Measurements from ENCODE around the gene SNX3.
A peak's percentile ranks its signal among the peaks of the same experiment; 100 is the strongest.

The SNX3 gene

GRCh38 chr6:108203189-108204112, 57.4 kb downstream of the SNX3 start:
- no peak for DNase-seq

- no peak for DNase-seq
Observed at GRCh38 chr6:108200631-108201030, 60.2 kb downstream of the SNX3 start.

- DNase-seq: no peak
Observed at GRCh38 chr6:108200186-108200585, 60.7 kb downstream of the SNX3 start.

GRCh38 chr6:108198761-108199498, 61.9 kb downstream of the SNX3 start:
- DNase-seq: no peak

- no peak for DNase-seq
Observed at GRCh38 chr6:108195209-108195608, 65.6 kb downstream of the SNX3 start.

GRCh38 chr6:108194503-108194902, 66.3 kb downstream of the SNX3 start:
- DNase-seq: no peak

- no peak for DNase-seq
Observed at GRCh38 chr6:108193835-108194234, 67.0 kb downstream of the SNX3 start.

- DNase-seq: peak in 1 of 2 donors; percentile 35
Observed at GRCh38 chr6:108193131-108193530, 67.7 kb downstream of the SNX3 start.

- DNase-seq: no peak
Observed at GRCh38 chr6:108187519-108187918, 73.3 kb downstream of the SNX3 start.

- DNase-seq: no peak
Observed at GRCh38 chr6:108186226-108186625, 74.6 kb downstream of the SNX3 start.

- no peak for DNase-seq
Observed at GRCh38 chr6:108180776-108181175, 80.1 kb downstream of the SNX3 start.

- no peak for DNase-seq
Observed at GRCh38 chr6:108180266-108180665, 80.6 kb downstream of the SNX3 start.

GRCh38 chr6:108179741-108180140, 81.1 kb downstream of the SNX3 start:
- no peak for DNase-seq

GRCh38 chr6:108176281-108177089, 84.4 kb downstream of the SNX3 start:
- no peak for DNase-seq

- no peak for DNase-seq
Observed at GRCh38 chr6:108175592-108176279, 85.1 kb downstream of the SNX3 start.

- DNase-seq: no peak
Observed at GRCh38 chr6:108175176-108175591, 85.7 kb downstream of the SNX3 start.

GRCh38 chr6:108174371-108175175, 86.3 kb downstream of the SNX3 start:
- peak; percentile 53 to 67 for DNase-seq

- DNase-seq: no peak
Observed at GRCh38 chr6:108171918-108172516, 88.8 kb downstream of the SNX3 start.

- no peak for DNase-seq
Observed at GRCh38 chr6:108171291-108171917, 89.4 kb downstream of the SNX3 start.
